22Rv1 (cell line): ENCODE measurements around the gene MBOAT2.
"Not testable (repeated sequence)": the region's sequence is repeated elsewhere in the genome, so short reads cannot be mapped to it uniquely, and the experiment has no call there.

Source experiments
- CTCF ChIP-seq: fragments of 450-650 bp; IDR thresholded peaks from 2 replicates; pipeline ENCODE4 v1.5.1; 2017; ENCODE audit warnings: mild to moderate bottlenecking
- ZFX ChIP-seq: fragments of 450-650 bp; IDR thresholded peaks from 2 replicates; pipeline ENCODE4 v1.6.1; 2017; ENCODE audit warnings: antibody characterized with exemption, borderline replicate concordance

- not testable (repeated sequence) for TF ChIP-seq CTCF, ZFX
Measured at GRCh38 chr2:8972535-8972934, 30.9 kb downstream of the MBOAT2 start.
